GM12878 (cell line): Measurements from ENCODE around the gene RHEB. TPM values are rescaled to one million over a fixed set of nuclear protein-coding genes. Genes with fewer than 3 reads are reported as not detected.

Experiments
- ATAC-seq: fragments of 200-7000 bp; cut with Tn5 transposase; 3 replicates; pipeline ENCODE4 v1.9.1; 2020; ENCODE audit warnings: mild to moderate bottlenecking, moderate library complexity
- BruUV-seq: library from RNA; stranded (reverse); fragments of 400-500 nt; replicated peaks from 2 replicates; lab custom pipeline; 2021; lab: Mats Ljungman, UMichigan
- CTCF ChIA-PET: fragments of 300-600 bp; sonication (Branson Sonifier 250); formaldehyde crosslinking; extraction: SDS; loops from one replicate; lab custom pipeline; 2021; ENCODE audit warnings: inconsistent platforms; lab: Yijun Ruan, JAX
- POLR2A ChIA-PET: fragments of 350-600 bp; formaldehyde crosslinking; extraction: SDS; loops from one replicate; lab custom pipeline; 2021; ENCODE audit warnings: inconsistent platforms; lab: Charles Lee
- RAD21 ChIA-PET: fragments of 300-600 bp; sonication (Branson Sonifier 250); formaldehyde crosslinking; loops from one replicate; lab custom pipeline; 2023; ENCODE audit warnings: antibody characterized with exemption; ENCODE audit not compliant: unreplicated experiment; lab: Charles Lee
- SMC1A ChIA-PET: fragments of 300-600 bp; sonication (Branson Sonifier 250); formaldehyde crosslinking; loops from one replicate; lab custom pipeline; 2023; ENCODE audit not compliant: unreplicated experiment, uncharacterized antibody; lab: Charles Lee
- DNase-seq: peaks from one replicate; pipeline ENCODE4 v3.0.0-alpha.2; 2011; ENCODE audit warnings: low read depth, low spot score
- FAIRE-seq: peaks from 3 replicates; lab custom pipeline; 2011; peaks lifted over from hg19 to GRCh38; lab: Jason Lieb, UNC
- H2AFZ ChIP-seq: 2 replicates; pipeline ENCODE4 v1.6.0; 2011; ENCODE audit warnings: low read depth, low read length, control low read depth; ENCODE audit not compliant: control insufficient read depth
- H3K27ac ChIP-seq: 2 replicates; pipeline ENCODE4 v1.5.1; 2011; ENCODE audit warnings: control low read depth; ENCODE audit not compliant: control insufficient read depth, insufficient read depth
- H3K27me3 ChIP-seq, 2 experiments: replicated peaks in 1 of 2; 2 replicates each; pipeline versions ENCODE4 v1.6.0 to v1.6.1; 2011; ENCODE audit warnings: low read length in 1 of 2; ENCODE audit not compliant: control insufficient read depth in 2 of 2, insufficient read depth in 2 of 2
- H3K36me3 ChIP-seq, 2 experiments: 2 replicates each; pipeline ENCODE4 v1.5.1; 2011; ENCODE audit warnings: low read length in 1 of 2; ENCODE audit not compliant: control insufficient read depth in 2 of 2, insufficient read depth in 2 of 2
- H3K4me1 ChIP-seq: 2 replicates; pipeline ENCODE4 v1.6.1; 2011; ENCODE audit warnings: mild to moderate bottlenecking, low read length, moderate library complexity, mixed read lengths; ENCODE audit not compliant: control insufficient read depth, insufficient read depth
- H3K4me2 ChIP-seq: 2 replicates; pipeline ENCODE4 v1.6.0; 2011; ENCODE audit warnings: control low read depth; ENCODE audit not compliant: control insufficient read depth, insufficient read depth
- H3K4me3 ChIP-seq: fragments of 200-600 bp; sonication (generic); 2 replicates; pipeline ENCODE4 v1.5.1; 2016
- H3K79me2 ChIP-seq: 2 replicates; pipeline ENCODE4 v1.6.0; 2011; ENCODE audit warnings: low read length; ENCODE audit not compliant: control insufficient read depth, insufficient read depth
- H3K9ac ChIP-seq: 2 replicates; pipeline ENCODE4 v1.8.0; 2011; ENCODE audit warnings: low read length, control low read depth, mixed read lengths; ENCODE audit not compliant: control insufficient read depth, insufficient read depth
- H3K9me3 ChIP-seq: replicated peaks from 3 replicates; pipeline ENCODE4 v1.5.1; 2011; ENCODE audit warnings: mild to moderate bottlenecking, low read length; ENCODE audit not compliant: control insufficient read depth, insufficient read depth
- H4K20me1 ChIP-seq: 2 replicates; pipeline ENCODE4 v1.6.0; 2011; ENCODE audit not compliant: control insufficient read depth, insufficient read depth
- HSF1 ChIP-seq: fragments of 150-350 bp; IDR thresholded peaks from 2 replicates; pipeline ENCODE4 v1.6.1; 2014; ENCODE audit warnings: mild to moderate bottlenecking, low read depth, low read length
- MEF2B ChIP-seq: fragments of 450-650 bp; IDR thresholded peaks from 2 replicates; pipeline ENCODE4 v1.6.1; 2018; ENCODE audit warnings: mild to moderate bottlenecking, moderate library complexity; ENCODE audit not compliant: partially characterized antibody, poor library complexity, severe bottlenecking
- POLR2A ChIP-seq: IDR thresholded peaks from 2 replicates; pipeline ENCODE4 v1.6.1; 2011; ENCODE audit warnings: low read depth, mild to moderate bottlenecking, low read length
- POU2F2 ChIP-seq: IDR thresholded peaks from 3 replicates; pipeline ENCODE4 v1.6.1; 2011; ENCODE audit warnings: low read depth, mild to moderate bottlenecking, low read length, borderline replicate concordance
- RAD21 ChIP-seq: IDR thresholded peaks from 2 replicates; pipeline ENCODE4 v1.6.1; 2011; ENCODE audit warnings: mild to moderate bottlenecking, low read depth, low read length, moderate library complexity; ENCODE audit not compliant: insufficient read depth
- SIN3A ChIP-seq: IDR thresholded peaks from 2 replicates; pipeline ENCODE4 v1.6.1; 2012; ENCODE audit warnings: low read depth, low read length, improper control_type of control experiment
- SMAD5 ChIP-seq: IDR thresholded peaks from 2 replicates; pipeline ENCODE4 v1.6.1; 2016; ENCODE audit warnings: antibody characterized with exemption, low read depth
- USF2 ChIP-seq: IDR thresholded peaks from 2 replicates; pipeline ENCODE4 v1.6.1; 2011; ENCODE audit warnings: low read depth, low read length, improper control_type of control experiment, borderline replicate concordance
- ZSCAN29 ChIP-seq: fragments of 450-650 bp; IDR thresholded peaks from 2 replicates; pipeline ENCODE4 v1.6.1; 2017; ENCODE audit warnings: mild to moderate bottlenecking, moderate library complexity
- WGBS: methylation state at CpG from one replicate; pipeline ENCODE4 v1.1.6; 2016; ENCODE audit warnings: low lambda C conversion rate; ENCODE audit not compliant: insufficient replicate concordance, insufficient coverage; ENCODE audit errors: missing lambda C conversion rate; 5-methylcytosine and 5-hydroxymethylcytosine counted together
- in situ Hi-C: fragments of 300-500 bp; cut with MboI; formaldehyde crosslinking; loops from 9 replicates; pipeline ENCODE4 v1.14.3; 2018; ENCODE audit warnings: mixed read lengths
- intact Hi-C: fragments of 100-400 bp; cut with micrococcal nuclease; formaldehyde crosslinking; loops from one replicate; pipeline ENCODE4 v1.14.2; 2022; ENCODE audit not compliant: unreplicated experiment
- polyA plus RNA-seq, 11 experiments: library from polyadenylated mRNA; depleted of rRNA in 4 of 11; unstranded in 6 of 11; stranded (reverse) in 5 of 11; fragments of >200 nt; fragmentation: Nextera tagmentation in 4 of 11; fragmentation: Illumina TruSeq in 1 of 11; extraction: Ambion mirVana in 4 of 11; extraction: Trizol in 1 of 11; gene quantifications; 1 replicate in 1 of 11; 2 replicates in 10 of 11; pipeline versions ENCODE4 v1.2.1 to v1.2.3, GENCODE V29; 2011 to 2016; ENCODE audit warnings: inconsistent platforms in 2 of 11, missing spikeins in 2 of 11, low read depth in 1 of 11
- total RNA-seq, 4 experiments: library from RNA; depleted of rRNA in 3 of 4; stranded (reverse); fragments of >200 nt in 3 of 4; fragmentation: Illumina TruSeq in 1 of 4; extraction: Trizol in 1 of 4; gene quantifications; 2 replicates each; pipeline versions ENCODE4 v1.2.1 to v1.2.3, GENCODE V29; 2013 to 2021
- TF ChIP-seq, protein P1 (sequence below): fragments of 450-650 bp; IDR thresholded peaks from 2 replicates; pipeline ENCODE4 v1.6.1; 2017; ENCODE audit warnings: mild to moderate bottlenecking, low read depth, inconsistent platforms; ENCODE audit not compliant: poor library complexity, severe bottlenecking

RHEB gene
- total and polyA plus RNA-seq, 10 of the 15 experiments (the other 5 are each of a cell fraction or from before 2014, with no cell fraction given) = 6.2 to 67.8 (median 38.0) TPM

GRCh38 chr7:151444632-151445031, 75.1 kb downstream of the RHEB start:
- intact Hi-C loops (no loop called here), in situ Hi-C loops (loop anchor here (5.0 to 10.0 kb wide), 2 partner anchors 62 to 80 kb away; no protein-coding TSS in a partner anchor)
- no peak for FAIRE-seq
- POLR2A ChIA-PET = interaction anchor here (0.6 kb wide), 1 partner anchor 159 kb away, joined by 4 read pairs; no protein-coding TSS in a partner anchor
- ATAC-seq = no peak
- H3K4me2 ChIP-seq = no peak overlapping the region
- peaks cover 0 to under 1% of the 10 kb centered on the region in 2 experiments; a peak in 1 of 4 replicates for H3K27me3 ChIP-seq
- no peak overlapping the region for H3K4me3 ChIP-seq
- H2AFZ ChIP-seq = no peak overlapping the region
- no peaks in the 10 kb centered on the region for H4K20me1 ChIP-seq
- no TSS peak for BruUV-seq
- no peaks in the 10 kb centered on the region for H3K9me3 ChIP-seq
- 0% methylated on average over 1 of the region's 1 CpG for WGBS
- no peaks in the 10 kb centered on the region for H3K79me2 ChIP-seq
- no peak overlapping the region for H3K9ac ChIP-seq
- SMC1A ChIA-PET = interaction anchor here (1.0 to 1.4 kb wide), 3 partner anchors 28 to 127 kb away, joined by 3 to 4 read pairs (median 3); no protein-coding TSS in a partner anchor
- CTCF ChIA-PET = interaction anchor here (0.6 to 2.1 kb wide), 4 partner anchors 29 to 129 kb away, joined by 3 to 6 read pairs (median 3); no protein-coding TSS in a partner anchor
- TF ChIP-seq RAD21 = no peak
- TF ChIP-seq MEF2B = peak; percentile 40
- RAD21 ChIA-PET = interaction anchor here (1.0 to 1.2 kb wide), 2 partner anchors 130 to 188 kb away, joined by 3 read pairs; no protein-coding TSS in a partner anchor
- no peaks in the 10 kb centered on the region for H3K36me3 ChIP-seq
- no peak overlapping the region for H3K27ac ChIP-seq
- no peak for DNase-seq
- no peaks in the 10 kb centered on the region; the same call in 1 of the 2 replicates for H3K4me1 ChIP-seq

DNA sequence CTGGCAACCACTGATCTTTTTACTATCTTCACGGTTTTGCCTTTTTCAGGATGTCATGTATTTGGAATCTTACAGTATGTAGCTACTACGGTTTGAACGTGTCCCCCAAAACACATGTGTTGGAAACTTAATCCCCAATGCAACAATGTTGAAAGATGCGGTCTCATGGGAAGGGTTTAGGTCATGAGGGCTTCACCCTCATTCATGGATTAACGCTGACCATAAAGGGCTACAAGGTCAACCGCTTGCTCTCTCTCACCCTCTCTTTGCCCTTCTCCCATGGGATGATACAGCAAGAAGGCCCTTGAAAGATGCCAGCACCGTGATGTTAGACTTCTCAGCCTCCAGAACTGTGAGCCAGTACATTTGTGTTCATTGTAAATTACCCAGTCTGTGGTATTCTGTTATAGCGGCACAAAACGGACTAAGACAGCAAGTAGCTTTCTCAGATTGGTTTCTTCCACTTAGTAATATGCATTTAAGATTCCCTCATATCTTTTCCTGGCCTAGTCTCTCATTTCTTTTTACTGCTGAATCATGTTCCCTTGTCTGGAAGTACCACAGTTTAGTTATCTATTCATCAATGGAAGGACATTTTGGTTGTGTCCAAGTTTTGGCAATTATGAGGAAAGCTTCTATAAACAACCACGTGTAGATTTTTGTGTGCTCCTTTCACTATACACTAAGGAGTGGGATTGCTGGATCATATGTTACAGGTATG, 76.8 kb downstream of the RHEB start:
- SMC1A ChIA-PET = interaction anchor here (0.8 to 1.0 kb wide), 2 partner anchors 28 to 73 kb away, joined by 3 to 6 read pairs; no protein-coding TSS in a partner anchor
- in situ Hi-C loops (loop anchor here (10.0 kb wide), 1 partner anchor 78 kb away; no protein-coding TSS in a partner anchor), intact Hi-C loops (no loop called here)
- Histone ChIP-seq H4K20me1 (no peaks in the 10 kb centered on the region), H3K4me2 (no peak overlapping the region), H3K9me3 (no peaks in the 10 kb centered on the region), H3K9ac (no peak overlapping the region), H3K4me3 (no peak overlapping the region), H3K79me2 (no peaks in the 10 kb centered on the region), H2AFZ (no peak overlapping the region), H3K36me3 (no peaks in the 10 kb centered on the region), H3K27me3 (peaks cover 0 to 2% of the 10 kb centered on the region in 2 experiments; a peak in 2 of 4 replicates), H3K27ac (no peak overlapping the region), H3K4me1 (no peaks in the 10 kb centered on the region)
- BruUV-seq = no TSS peak
- 82% methylated on average over 10 of the region's 10 CpGs for WGBS
- CTCF ChIA-PET = interaction anchor here (1.3 to 2.1 kb wide), 4 partner anchors 75 to 316 kb away, joined by 4 to 6 read pairs (median 4); no protein-coding TSS in a partner anchor
- POLR2A ChIA-PET = interaction anchor here (0.7 to 0.9 kb wide), 4 partner anchors 10 to 188 kb away, joined by 3 to 9 read pairs (median 4); no protein-coding TSS in a partner anchor
- RAD21 ChIA-PET = interaction anchor here (0.7 kb wide), 1 partner anchor 190 kb away, joined by 3 read pairs; no protein-coding TSS in a partner anchor
- no peak for DNase-seq
- no peak for FAIRE-seq
- ATAC-seq = no peak
- TF ChIP-seq, protein P1, sequence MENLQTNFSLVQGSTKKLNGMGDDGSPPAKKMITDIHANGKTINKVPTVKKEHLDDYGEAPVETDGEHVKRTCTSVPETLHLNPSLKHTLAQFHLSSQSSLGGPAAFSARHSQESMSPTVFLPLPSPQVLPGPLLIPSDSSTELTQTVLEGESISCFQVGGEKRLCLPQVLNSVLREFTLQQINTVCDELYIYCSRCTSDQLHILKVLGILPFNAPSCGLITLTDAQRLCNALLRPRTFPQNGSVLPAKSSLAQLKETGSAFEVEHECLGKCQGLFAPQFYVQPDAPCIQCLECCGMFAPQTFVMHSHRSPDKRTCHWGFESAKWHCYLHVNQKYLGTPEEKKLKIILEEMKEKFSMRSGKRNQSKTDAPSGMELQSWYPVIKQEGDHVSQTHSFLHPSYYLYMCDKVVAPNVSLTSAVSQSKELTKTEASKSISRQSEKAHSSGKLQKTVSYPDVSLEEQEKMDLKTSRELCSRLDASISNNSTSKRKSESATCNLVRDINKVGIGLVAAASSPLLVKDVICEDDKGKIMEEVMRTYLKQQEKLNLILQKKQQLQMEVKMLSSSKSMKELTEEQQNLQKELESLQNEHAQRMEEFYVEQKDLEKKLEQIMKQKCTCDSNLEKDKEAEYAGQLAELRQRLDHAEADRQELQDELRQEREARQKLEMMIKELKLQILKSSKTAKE = no peak
- TF ChIP-seq POLR2A (no peak), SIN3A (no peak), HSF1 (no peak), POU2F2 (no peak), USF2 (no peak), SMAD5 (no peak), ZSCAN29 (no peak)
